ENCODE measurements around the gene ZNF418. TPM values are rescaled to one million over a fixed set of nuclear protein-coding genes. Genes with fewer than 3 reads are reported as not detected.
"Not testable (repeated sequence)": the region's sequence is repeated elsewhere in the genome, so short reads cannot be mapped to it uniquely, and the experiment has no call there.

ZNF418 gene
- polyA plus RNA-seq (ENCODE audit: insufficient read length): 10.5 TPM

DNA sequence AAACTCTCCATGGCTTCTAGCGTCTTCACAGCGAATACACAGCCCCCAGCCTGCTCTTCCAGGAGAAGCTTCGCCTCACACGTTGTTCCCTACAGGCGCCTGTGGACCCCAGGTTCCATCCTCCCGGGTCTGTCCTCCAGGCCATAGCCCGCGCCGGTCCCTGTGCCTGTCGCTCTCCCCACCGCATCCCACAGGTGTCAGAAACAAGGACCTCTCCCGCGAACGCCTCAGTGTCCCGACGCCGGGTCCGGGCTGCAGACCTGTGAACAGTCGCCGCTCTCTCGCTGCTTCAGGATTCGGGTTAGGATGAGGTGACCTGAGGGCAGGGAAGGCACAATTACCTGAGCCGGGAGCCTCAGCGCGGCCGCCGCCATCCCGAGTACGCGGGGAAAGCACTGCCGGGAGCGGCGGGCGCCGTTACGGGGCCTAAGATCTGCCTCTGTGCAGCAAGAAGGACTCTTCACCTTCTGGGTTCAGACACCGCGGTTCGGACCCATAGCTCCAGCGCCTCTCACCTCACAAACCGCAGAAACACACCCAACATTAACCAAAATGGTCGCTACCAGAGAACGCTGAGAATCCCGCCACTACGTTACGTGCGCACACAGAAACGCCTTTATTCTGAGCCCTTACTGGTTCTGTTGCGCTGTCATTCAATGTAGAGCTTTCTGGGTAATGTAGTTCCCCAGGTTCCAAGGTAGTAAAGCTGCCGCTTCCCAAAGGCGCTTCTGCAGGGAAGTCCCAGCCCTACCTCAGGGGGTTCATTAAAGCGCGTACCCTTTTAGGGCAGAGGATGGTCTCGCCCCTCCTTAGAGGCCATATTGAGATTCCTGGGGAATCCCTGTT is at the start of gene ZNF418:
Gene ZNF418, minus strand, starts transcription at position 583 of the 846 bp plus-strand sequence. CDS start 1,580 bp downstream, outside the sequence.
- peak; percentile 68 for DNase-seq (ENCODE audit: low read depth)

DNA sequence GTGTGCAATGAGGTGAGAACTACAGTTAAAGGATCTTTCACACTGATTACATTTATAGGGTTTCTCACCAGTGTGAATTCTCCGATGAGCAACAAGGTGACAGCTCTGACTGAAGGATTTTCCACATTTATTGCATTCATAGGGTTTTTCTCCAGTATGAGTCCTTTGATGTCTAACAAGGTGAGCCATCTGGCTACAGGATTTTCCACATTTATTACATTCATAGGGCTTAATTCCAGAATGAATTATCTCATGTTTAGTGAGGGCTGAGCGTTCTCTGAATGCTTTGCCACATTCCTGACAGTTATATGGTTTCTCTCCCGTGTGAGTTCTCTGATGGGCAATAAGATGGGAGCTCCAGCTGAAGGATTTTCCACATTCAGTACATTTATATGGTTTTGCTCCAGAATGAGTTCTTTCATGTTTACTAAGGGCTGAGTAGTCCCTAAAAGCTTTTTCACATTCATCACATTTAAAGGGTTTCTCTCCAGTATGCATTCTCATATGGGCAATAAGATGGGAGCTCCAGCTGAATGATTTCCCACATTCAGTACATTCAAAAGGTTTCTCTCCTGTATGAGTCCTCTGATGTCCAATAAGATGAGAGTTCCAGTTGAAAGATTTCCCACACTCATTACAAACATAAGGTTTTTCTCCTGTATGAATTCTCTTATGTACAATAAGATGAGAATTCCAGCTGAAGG is 43.5 kb upstream of the ZNF418 start:
- no peak for DNase-seq (ENCODE audit: low read depth)

DNA sequence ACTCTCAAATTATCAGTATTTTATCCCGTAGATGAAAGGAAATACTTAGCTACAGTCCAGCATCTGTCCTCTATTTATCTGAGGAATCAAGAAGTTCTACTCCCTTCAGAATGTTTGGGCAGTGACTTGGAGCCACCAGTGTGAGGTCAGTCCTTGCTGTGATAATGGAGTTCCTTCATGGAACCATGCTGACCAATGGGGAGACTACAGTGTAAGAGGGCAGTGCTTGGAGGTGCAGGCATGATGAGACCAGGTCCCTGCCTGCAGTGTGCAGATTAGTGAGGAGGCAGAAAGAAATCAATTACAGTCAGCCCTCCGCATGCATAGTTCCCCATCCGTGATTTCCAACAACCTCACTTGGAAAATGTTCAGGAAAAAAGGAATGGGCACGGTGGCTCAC is 39.2 kb upstream of the ZNF418 start, which contains the start of gene C19orf18:
Gene C19orf18, minus strand, starts transcription at position 101 of the 400 bp plus-strand sequence. CDS start 102 bp downstream, outside the sequence.
- no peak for DNase-seq (ENCODE audit: low read depth)

DNA sequence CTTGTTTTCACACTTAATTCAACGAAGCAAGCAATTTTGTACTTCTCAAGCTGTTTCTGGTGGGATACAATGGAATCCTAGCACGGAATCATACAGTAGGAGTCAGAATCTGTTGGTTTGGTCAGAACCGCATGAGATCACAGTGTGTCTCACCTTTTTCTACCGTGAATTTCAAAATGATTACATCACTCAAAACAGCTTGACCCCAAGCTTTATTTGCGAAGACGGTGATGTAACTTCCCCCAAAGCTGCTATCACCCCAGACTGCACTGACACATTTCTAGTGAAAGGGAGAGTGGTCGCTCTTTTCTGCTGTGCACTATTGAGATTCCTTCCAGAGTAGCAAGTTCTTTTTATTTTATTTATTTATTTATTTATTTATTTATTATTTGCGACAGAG is 29.6 kb upstream of the ZNF418 start:
- DNase-seq (ENCODE audit: low read depth): no peak

DNA sequence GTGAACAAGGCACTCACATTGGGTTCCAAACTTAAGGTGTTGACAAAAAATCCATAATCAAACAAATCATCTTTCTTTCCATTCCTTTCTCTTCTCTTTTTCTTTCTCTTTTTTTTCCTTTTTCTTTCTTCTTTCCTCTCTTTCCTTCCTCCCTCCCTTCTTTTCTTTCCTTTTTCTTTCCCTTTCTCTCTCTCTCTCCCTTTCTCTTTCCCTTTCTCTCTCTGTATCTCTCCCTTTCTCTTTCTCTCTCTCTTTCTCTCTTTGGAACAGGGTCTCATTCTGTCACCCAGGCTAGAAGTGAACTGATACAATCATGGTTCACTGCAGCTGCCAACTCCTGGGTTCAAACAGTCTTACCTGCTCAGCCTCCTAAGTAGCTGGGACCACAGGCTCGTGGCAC is 26.6 kb upstream of the ZNF418 start:
- no peak for DNase-seq (ENCODE audit: low read depth)

DNA sequence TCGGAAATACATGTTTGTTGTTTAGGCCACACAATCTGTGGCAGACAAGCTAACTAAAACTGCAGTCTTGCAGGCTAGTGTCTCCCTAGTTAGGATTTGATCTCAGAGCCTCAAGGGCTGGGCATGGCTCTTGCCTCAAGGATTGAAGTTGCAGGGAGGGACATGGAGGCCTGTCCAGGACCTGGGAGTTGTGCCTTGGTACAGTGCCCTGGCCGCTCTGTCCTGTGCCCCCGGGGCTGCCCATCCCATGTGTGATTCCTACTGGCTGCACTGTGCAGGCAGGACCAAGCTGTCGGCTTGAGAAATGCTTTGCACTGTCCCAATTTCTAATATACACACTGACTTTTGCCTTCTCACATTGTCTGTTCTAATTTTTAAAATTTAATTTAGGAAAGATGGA is 19.8 kb upstream of the ZNF418 start:
- no peak for DNase-seq (ENCODE audit: low read depth)

DNA sequence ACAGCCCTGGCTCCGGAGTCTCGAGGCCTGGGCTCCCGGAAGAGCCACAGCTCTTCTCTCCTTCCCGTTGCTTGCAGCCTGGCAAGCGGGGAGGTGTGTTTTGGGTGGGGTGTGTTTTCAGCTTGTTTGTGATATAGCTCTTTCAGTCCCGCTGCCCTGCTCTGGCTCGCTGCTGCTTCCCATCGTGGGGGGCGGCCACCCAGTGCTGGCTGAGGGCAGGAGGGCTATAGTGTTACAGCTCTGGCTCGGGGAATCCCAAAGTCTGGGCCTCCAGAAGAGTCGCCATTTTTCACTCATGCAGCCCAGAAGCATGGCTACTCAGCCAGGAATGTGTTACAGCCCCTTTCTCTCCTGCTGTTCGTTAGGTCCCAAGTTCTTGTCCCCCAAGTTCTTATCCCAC is 14.5 kb upstream of the ZNF418 start:
- DNase-seq (ENCODE audit: low read depth): no peak

DNA sequence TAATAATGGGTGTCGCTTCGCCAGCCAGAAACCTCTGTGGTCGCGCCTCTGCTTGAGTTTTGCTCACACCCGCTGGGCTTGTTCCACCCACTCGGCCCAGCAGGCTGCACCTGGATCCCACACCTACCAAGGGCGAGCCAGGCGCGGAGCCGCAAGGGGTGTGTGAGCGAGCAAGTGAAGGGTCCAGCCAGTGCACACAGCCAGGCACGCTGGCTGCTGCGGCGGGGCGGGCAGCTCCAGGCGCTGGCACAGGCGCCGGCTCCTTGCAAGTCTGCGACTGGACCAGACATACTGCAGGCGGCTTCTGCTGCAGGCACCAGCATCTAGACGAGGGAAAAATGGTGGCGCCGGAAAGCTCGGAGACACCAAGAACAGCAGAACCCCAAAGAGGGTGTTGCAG is 14.1 kb upstream of the ZNF418 start:
- DNase-seq (ENCODE audit: low read depth): no peak

DNA sequence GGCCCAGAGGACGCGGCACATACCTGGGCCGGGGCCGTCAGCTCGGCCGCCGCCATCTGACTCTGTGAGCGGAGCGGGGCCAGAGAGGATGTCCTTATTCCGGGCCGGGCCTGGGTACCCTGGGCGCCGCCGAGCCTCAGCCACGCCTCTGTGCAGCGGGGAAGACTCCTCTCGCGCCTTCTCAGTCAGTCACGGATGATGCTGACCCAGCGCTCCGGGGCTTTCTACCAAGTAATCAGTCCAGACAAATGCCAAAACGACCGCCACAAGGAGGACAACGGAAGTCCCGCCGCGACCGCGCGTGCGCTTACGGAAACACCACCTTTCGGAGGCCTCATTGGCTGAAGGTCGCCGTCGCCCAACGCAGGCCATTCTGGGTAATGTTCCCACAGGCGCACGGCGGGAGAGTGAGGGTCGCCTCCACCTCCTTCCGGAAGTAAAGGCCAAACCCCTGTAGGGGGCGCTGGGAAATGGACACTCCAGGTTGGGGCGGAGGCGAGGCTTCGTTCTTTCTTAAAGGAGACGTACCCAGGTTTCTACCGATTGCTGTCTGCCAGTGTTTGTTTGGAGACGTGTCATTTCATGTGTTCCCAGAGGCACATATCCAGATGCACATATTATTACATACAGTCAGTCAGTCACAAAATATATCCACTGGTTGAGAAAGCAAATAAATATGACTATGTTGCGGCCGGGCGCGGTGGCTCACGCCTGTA is 12.4 kb upstream of the ZNF418 start, which contains the start of gene ZNF256:
Gene ZNF256, minus strand, starts transcription at position 288 of the 716 bp plus-strand sequence. Its CDS starts 232 bp downstream, at position 56.
- DNase-seq (ENCODE audit: low read depth): peak; percentile 92

DNA sequence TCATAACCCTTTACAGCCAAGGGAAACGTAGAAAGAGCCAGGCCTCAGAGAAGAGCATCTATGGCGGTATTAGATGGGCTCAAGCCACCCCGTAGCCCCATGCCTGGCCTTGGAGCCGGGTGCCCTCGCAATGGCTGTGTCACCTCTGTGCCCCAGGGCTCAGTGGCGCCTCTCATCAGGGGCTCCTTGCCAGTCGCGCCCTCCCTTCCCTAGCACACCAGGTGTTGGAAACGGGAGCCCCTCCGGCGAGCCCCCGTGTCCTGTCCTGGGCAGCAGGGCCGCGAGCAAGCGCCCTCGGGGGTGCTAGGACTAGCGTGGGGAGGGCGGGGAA is 11.9 kb upstream of the ZNF418 start:
- no peak for DNase-seq (ENCODE audit: low read depth)

DNA sequence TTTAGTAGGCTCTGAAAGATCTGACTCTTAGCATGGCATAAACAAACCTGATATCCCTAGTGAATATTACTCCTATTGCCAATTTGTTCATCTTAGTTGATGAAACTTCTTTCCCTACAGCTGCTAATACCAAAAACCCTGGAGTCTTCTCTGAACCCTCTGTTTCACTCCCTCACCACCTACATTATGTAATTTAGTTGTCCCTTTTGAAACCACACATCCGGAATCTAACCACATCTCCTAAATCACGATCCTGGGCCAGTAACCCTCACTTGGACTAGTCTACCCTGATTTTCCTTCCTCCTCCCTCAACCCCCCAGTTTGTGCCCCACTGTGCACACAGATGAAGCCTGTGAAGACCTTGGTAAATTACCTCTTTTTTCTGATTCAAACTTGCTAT is 11.1 kb upstream of the ZNF418 start:
- DNase-seq (ENCODE audit: low read depth): no peak

DNA sequence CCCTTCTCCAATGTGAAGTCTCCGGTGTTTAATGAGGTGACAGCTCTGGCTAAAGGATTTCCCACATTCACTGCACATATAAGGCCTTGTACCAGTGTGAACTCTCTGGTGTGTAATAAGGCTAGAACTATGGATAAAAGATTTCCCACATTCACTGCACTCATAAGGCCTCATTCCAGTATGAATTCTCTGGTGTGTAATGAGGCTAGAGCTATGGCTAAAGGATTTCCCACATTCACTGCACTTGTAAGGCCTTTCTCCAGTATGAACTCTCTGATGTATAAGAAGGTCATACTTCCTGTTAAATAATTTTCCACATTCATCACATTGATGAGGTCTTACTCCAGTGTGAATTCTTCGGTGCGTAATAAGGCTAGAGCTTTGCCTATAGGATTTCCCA is 6.4 kb upstream of the ZNF418 start:
- DNase-seq (ENCODE audit: low read depth): no peak

DNA sequence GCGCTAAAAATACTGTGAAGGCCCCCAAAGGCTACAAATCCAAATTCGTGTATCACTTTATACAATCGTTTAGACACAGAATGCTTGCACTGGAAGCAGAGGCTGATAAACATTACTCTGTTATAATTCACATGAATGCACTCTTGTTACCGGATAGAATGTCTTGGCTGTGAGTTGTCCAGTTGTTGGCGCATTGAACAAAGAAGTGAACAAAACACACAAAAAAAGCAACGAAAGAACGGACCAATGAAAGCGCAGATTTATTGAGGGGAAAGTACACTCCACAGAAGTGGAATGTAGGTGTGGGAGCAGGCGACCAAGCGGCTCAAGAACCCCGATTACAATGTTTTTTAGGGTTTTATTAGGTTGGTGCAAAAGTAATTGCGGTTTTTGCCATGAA is 529 bp upstream of the ZNF418 start:
- no peak for DNase-seq (ENCODE audit: low read depth)

DNA sequence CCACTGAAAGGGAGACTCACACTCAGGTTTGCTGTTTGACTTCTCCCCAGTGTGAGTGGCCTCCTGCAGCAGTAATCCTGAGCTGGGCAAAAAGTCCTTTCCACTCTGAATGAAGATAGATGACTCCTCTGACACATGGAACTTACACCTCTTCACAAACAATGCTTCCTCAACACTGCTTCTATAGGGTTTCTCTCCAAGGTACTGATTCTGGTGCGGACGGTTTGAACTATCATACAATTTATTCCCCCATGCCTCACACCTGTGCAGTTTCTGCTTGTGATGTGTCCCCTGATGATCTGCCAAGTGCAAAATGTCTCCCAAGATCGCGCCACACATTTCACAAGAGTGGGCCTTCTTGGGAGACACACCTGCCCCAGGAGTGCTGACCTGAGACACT is 7.6 kb downstream of the ZNF418 start:
- DNase-seq (ENCODE audit: low read depth): no peak

DNA sequence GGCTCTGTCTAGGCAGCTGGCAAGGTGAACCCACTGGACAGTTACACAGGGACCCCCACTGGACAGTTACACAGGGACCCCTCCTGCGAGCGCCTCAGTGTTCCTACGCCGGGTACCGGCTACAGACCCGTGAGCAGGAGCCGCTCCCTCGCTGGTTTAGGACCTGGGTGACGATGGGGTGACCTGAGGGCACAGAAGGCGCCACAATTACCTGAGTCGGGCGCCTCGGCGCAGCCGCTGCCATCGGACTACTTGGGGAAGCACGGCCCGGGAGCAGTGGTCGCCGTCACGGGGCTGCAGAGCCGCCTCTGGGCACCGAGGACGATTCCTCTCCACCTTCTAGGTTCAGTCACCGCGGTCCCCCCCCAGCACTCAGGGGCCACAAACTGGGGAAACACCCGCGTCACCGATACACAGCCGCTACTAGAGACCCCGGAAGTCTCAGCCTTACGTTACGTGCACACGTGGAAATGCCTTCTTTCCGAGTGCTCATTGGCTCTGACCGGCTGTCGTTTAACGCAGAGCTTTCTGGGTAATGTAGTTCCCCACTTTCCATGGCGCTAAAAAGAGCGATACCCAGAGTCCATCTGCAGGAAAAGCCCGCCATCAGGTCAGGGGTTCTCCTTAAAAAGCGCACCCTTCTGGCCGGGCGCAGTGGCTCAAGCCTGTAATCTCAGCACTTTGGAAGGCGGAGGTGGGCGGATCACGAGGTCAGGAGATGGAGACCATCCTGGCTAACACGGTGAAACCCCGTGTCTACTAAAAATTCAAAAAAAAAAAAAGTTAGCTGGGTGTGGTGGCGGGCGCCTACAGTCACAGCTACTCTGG is 18.8 kb downstream of the ZNF418 start, which contains the start of gene ZNF417:
Gene ZNF417, minus strand, starts transcription at position 425 of the 828 bp plus-strand sequence. Its CDS starts 181 bp downstream, at position 244.
- peak; percentile 96 for DNase-seq (ENCODE audit: low read depth)

DNA sequence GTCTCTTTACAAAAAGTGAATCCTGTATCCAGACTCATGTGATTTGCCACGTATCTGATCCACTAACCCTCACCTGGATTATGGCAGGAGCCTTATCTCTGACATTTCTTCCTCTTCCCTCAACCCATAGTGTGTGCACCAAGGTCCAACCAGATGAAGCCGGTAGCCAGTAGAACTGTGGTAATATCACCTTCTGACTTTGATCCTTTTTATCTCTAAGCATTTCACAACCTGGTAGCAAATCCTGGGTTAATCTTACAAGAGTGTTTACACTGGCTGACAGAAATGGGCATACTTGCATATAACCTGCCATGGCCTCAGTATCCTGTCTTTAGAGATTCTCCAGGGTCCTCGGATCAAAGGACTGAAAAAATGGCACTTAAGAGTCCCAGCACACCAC is 20.7 kb downstream of the ZNF418 start:
- no peak for DNase-seq (ENCODE audit: low read depth)

DNA sequence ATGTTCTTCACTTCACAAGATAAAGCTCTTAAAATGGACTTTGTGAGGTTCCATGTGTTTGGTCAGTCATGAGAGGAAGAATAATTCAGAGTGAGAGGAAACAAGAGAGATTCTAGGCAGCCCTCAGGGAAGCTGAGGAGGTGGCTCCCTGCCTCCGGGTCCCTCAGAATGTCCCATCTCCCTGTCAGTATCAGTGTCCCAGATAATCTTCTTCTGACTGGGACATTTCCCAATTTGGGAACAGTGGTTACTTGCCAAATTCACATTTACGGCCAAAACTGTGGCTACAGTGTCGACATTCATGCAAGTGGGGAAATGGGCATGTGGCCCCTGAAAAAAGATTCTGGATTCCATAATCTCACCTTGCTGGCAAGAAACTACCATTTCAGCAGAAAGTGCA is 27.8 kb downstream of the ZNF418 start:
- DNase-seq (ENCODE audit: low read depth): no peak

DNA sequence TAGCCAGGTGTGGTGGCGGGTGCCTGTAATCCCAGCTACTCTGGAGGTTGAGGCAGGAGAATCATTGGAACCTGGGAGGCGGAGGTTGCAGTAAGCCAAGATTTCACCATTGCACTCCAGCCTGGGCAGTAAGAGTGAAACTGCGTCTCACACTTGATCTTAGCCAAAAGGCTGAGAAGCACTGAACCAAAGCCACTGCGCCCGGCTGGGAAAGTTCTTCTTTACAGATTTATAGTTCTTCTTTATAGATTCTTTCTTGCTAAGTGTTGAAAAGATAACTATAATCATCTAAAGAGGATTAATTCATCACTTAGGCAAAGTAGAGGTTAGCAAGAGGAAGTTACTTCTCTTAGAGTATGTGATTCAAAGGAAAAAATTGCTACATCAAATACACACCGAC is 29.9 kb downstream of the ZNF418 start:
- DNase-seq (ENCODE audit: low read depth): no peak

DNA sequence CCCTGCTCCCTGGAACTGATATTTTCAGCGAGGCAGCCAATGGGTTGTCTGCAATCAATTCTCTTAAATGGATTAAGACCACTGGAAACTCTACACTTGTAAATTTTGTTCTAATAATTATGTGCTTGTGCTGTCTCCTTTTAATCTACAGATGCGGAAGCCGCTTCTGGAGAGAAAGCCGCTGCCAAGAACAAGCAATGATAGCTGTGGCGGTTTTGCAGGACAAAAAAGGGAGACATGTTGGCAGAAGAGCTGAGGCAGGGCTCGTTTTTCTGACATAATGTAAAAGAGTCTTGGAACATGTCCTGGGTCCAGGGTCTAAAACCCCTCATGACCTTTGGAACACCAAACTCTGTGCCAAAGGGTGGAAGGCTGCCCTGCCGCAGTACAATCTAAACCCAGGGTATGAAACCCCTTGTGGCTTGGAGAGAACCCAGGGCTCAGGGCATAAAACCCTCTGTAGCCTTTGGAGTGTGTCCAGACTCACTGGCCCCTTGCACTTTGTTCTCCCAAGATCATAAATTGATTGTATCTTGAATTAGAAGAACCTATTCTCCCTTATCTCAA is 31.5 kb downstream of the ZNF418 start:
- no peak for DNase-seq (ENCODE audit: low read depth)

DNA sequence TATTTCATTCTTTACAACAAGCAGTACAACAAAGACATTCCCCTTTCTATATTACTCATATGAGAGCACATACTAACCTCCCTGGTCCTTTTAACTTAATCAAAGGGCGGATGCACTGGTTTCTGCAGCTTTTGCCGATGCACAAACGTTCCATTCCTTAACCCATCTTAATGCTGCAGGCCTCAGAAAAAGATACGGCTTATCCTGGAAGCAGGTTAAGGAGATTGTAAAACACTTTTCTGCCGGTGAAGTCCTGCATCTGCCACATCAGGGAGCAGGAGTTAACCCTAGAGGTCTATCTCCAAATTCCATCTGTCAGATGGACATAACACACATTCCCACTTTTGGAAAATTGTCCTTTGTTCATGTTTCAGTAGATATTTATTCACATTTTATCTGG is 34.9 kb downstream of the ZNF418 start:
- no peak for DNase-seq (ENCODE audit: low read depth)

DNA sequence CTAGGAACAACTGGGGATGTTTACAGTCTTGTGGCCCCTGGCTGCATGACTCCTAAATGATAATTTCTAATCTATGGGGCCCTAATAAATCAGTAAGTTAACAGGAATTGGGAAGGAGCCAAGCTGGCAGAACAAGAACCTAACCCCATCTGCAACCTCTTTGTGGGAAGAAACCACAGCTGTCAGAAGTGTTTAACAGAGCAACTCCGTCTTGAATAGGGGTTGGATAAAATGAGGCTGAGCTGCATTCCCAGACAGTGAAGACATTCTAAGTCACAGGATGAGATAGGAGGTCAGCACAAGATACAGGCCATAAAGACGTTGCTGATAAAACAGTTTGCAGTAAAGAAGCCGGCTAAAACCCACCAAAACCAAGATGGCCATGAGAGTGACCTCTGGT is 44.5 kb downstream of the ZNF418 start:
- DNase-seq (ENCODE audit: low read depth): not testable (repeated sequence)

Data from forelimb muscle (tissue), 1 donor.